Testis (tissue), 2 donors: Measurements from ENCODE around the gene POP5.

Experiments
- POLR2A ChIP-seq: fragments of 450-650 bp; IDR thresholded peaks from one replicate; pipeline ENCODE4 v1.6.1; 2017; ENCODE audit warnings: antibody characterized with exemption, mild to moderate bottlenecking, moderate library complexity
- TF ChIP-seq, protein P1 (sequence below), 3 experiments: fragments of 450-650 bp in 2 of 3; fragments of 200-600 bp in 1 of 3; sonication (generic) in 1 of 3; IDR thresholded peaks; one replicate each; pipeline ENCODE4 v1.5.1; 2016 to 2019; ENCODE audit warnings: antibody characterized with exemption in 3 of 3, mild to moderate bottlenecking in 2 of 3, moderate library complexity in 1 of 3

DNA sequence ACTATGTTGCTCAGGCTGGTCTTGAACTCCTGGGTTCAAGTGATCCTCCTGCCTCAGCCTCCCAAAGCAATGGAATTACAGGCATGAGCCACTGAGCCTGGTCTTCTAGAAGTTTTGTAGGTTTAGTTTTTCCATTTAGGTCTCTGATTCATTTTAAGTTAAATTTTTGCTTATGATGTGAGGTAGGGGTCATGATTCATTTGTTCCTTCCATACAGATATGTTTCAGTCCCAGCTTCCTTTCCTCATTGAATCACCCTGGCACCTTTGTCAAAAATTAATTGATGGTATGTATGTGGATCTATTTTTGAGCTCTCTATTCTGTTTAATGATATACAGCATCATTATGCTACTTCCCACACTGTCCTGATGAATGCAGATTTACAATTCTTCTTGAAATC lies 33.6 kb upstream of the POP5 start:
- TF ChIP-seq, protein P1, sequence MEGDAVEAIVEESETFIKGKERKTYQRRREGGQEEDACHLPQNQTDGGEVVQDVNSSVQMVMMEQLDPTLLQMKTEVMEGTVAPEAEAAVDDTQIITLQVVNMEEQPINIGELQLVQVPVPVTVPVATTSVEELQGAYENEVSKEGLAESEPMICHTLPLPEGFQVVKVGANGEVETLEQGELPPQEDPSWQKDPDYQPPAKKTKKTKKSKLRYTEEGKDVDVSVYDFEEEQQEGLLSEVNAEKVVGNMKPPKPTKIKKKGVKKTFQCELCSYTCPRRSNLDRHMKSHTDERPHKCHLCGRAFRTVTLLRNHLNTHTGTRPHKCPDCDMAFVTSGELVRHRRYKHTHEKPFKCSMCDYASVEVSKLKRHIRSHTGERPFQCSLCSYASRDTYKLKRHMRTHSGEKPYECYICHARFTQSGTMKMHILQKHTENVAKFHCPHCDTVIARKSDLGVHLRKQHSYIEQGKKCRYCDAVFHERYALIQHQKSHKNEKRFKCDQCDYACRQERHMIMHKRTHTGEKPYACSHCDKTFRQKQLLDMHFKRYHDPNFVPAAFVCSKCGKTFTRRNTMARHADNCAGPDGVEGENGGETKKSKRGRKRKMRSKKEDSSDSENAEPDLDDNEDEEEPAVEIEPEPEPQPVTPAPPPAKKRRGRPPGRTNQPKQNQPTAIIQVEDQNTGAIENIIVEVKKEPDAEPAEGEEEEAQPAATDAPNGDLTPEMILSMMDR (IDR thresholded peaks at IDR 0.05) = no peak
- TF ChIP-seq POLR2A = no peak
